GM18870 (cell line): ENCODE results near the gene FXYD4.
"Not testable (repeated sequence)": the region's sequence is repeated elsewhere in the genome, so short reads cannot be mapped to it uniquely, and the experiment has no call there.

Experiments used
- ATAC-seq: cut with Tn5 transposase; IDR thresholded peaks from one replicate; pipeline ENCODE4 v1.9.1; 2021; ENCODE audit warnings: moderate library complexity; ENCODE audit not compliant: unreplicated experiment

The FXYD4 gene

GRCh38 chr10:43410345-43410744, 38.9 kb downstream of the FXYD4 start:
- no peak for ATAC-seq

- ATAC-seq, result no peak
Measured at GRCh38 chr10:43411536-43411935, 40.1 kb downstream of the FXYD4 start.

GRCh38 chr10:43415544-43415943, 44.1 kb downstream of the FXYD4 start:
- ATAC-seq, result no peak

GRCh38 chr10:43417950-43418768, 46.7 kb downstream of the FXYD4 start:
- ATAC-seq, result no peak

DNA sequence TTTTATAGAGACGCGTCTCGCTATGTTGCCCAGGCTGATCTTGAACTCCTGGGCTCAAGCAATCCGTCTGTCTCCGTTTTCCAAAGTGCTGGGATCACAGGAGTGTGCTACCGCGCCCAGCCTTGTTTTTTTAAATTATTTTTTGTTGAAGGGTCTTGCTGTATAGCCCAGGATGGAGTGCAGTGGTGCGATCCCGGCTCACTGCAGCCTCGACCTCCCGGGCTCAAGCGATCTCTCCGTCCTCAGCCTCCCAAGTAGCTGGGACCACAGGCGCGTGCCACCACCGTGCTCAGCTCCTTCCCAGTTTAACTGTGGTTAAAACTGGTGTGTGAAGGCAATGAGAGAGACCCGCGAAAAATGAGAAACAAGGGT, 48.5 kb downstream of the FXYD4 start:
- no peak for ATAC-seq

DNA sequence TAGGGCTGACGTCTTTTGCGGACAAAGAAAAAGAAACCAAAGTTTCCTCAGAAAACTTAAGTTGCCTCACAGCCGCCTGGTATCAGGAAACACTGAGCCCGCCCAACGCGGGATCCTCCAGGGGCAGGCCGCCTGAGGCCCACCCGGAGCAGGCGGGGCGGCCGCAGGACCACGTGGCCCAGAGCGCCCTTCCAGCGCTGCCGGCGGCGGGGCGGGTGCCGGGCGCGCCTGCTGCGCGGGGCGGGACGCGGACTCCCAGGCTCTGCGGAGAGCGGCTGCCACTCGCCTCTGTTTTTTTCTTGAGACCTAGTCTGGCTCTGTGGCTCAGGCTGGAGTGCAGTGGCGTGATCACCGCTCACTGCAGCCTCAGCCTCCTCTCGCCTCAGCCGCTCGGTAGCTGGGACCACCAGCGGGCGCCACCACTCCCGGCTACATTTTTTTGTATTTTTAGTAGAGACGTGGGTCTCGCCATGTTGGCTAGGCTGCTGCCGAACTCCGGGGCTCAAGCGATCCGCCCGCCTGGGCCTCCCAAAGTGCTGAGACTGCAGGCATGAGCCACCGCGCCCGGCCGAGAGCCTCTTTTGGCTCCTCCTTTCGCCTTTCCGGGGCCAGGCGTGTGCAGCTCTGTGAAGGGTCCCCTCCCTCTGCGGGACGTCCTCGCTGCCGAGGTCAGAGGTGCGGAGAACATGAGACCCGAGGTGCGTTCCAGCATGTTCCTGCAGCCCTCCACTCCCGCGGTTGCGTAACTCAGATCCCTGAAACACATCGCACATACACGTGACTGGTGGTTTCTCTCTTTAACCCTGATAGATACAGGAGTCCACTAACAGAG, 49.1 kb downstream of the FXYD4 start:
- peak; percentile 78 for ATAC-seq

GRCh38 chr10:43421201-43421507, 49.7 kb downstream of the FXYD4 start:
- peak; percentile 14 for ATAC-seq

GRCh38 chr10:43421519-43421918, 50.1 kb downstream of the FXYD4 start:
- ATAC-seq, result no peak

DNA sequence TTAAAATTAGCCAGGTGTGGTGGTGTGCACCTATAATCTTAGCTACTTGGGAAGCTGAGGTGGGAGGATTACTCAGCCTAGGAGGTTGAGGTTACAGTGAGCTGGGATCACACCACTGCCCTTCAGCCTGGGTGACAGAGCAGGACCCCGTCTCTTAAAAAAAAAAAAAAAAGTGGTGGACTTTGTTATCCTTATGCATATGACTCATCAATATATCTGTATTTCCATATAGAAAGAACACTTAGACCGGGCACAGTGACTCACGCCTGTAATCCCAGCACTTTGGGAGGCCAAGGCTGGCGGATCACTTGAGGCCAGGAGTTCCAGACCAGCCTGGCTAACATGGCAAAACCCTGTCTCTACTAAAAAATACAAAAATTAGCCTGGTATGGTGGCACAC, 50.5 kb downstream of the FXYD4 start:
- ATAC-seq, result not testable (repeated sequence)

- ATAC-seq, result no peak
Measured at GRCh38 chr10:43424416-43424815, 53.0 kb downstream of the FXYD4 start.
